Measurements from ENCODE around the gene LRP4. TPM values are rescaled to one million over a fixed set of nuclear protein-coding genes. Genes with fewer than 3 reads are reported as not detected.

Gene LRP4
- total RNA-seq, 1 experiment from 2014 or later, result 1.3 TPM

DNA sequence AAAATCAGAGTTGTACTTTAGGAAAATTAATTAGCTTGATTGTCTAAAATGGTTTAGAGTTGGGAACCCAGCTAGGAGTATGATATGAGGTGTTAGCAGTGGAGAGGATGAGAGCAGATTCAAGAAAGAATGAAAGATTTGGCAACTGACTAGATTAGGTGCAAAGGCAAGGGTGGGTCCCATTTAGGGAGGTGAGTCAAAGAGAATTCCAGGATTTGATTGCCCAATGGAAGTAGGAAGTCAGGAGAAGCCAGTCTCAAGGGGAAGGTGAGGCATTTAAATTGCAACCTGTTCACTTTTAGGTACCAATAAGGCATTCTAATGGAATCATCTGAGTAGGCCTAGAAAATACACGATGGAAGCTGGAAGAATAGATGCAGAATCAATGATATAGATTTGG lies 68.7 kb downstream of the LRP4 start:
- no peak for DNase-seq (ENCODE audit: low spot score)

DNA sequence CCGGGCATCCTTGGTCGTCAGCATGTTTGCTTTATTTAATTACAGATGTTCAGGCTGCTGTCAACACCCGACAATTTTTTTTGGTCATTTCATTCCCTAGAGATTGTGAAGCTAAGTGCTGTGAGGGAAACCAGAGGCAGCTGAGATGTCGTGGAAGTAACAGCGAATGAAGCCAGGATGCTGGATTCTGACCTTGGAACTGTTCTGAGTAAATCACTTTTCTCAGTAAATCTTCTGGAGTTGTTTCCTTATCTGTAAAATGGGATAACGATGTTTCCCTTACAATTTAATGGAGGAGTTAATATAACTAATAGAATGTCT lies 71.9 kb downstream of the LRP4 start:
- DNase-seq (ENCODE audit: low spot score), result no peak

DNA sequence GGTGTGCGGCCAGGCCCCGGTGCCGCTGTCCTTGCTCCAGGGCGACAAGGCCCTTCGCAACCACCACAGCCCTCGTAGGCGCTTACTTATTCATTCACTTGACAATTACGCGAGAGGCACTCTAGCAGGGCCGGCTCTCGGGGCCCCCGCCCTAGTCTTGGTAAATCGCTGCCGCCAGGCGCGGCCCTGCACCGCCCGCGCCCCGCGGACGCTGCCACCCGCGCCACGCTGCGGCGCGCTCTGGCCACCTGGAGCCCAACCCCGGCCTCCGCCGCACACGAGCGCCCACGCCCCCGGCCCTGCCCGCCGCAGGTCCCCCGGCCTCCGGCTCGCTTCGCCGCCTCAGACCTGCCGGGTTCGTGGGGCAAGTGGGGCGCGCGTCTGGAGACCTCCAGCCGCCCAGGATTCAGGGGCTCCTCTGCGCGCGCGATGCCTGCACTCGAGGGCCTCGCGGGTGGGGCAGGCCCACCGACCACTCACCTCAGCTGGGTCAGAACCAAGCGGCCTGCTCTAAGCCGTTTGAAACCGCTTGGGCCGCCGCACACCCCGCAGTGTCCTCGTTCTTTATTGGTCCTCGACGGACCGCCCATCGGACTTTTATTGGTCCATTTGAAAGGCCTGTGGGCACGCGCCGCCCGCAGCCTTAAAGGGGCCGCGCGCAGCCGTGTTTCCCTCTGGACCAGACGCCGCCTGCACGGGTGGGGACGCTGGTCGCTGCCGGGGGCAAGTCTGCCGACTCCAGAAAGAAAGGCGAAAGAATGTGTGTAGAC lies 72.4 kb downstream of the LRP4 start, which contains the start of gene CKAP5:
Gene CKAP5 (minus strand): TSS at position 541 of the 770 bp plus-strand sequence. CDS start 25,049 bp downstream, outside the sequence.
- DNase-seq (ENCODE audit: low spot score), result peak; percentile 89

- no peak for DNase-seq (ENCODE audit: low spot score)
Observed at GRCh38 chr11:46845440-46845739, 73.0 kb downstream of the LRP4 start.

DNA sequence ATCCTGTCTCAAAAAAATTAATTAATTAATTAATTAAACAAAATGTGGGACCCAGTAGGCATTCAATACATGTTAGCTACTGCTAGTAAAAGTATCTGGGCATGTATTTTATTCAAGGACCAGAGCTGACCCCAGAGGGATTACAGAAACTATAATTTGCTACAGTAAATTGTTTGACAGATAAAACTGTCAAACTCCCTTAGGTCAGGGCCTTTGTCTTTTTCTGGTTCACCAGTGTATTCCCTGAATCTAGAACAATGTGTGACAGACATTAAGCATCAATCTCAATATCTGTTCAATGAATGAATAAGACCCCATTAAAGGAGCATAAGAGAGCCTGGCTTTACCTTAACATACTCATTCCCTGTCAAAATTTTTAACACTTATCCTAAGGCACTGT lies 78.2 kb downstream of the LRP4 start:
- DNase-seq (ENCODE audit: low spot score), result no peak

- no peak for DNase-seq (ENCODE audit: low spot score)
Observed at GRCh38 chr11:46838501-46838900, 79.8 kb downstream of the LRP4 start.

- DNase-seq (ENCODE audit: low spot score), result no peak
Observed at GRCh38 chr11:46837860-46838259, 80.5 kb downstream of the LRP4 start.

GRCh38 chr11:46836870-46837269 lies 81.5 kb downstream of the LRP4 start:
- DNase-seq (ENCODE audit: low spot score), result no peak

GRCh38 chr11:46836431-46836830 lies 81.9 kb downstream of the LRP4 start:
- no peak for DNase-seq (ENCODE audit: low spot score)

- DNase-seq (ENCODE audit: low spot score), result no peak
Observed at GRCh38 chr11:46835897-46836296, 82.5 kb downstream of the LRP4 start.

GRCh38 chr11:46834821-46835220 lies 83.5 kb downstream of the LRP4 start:
- no peak for DNase-seq (ENCODE audit: low spot score)

DNA sequence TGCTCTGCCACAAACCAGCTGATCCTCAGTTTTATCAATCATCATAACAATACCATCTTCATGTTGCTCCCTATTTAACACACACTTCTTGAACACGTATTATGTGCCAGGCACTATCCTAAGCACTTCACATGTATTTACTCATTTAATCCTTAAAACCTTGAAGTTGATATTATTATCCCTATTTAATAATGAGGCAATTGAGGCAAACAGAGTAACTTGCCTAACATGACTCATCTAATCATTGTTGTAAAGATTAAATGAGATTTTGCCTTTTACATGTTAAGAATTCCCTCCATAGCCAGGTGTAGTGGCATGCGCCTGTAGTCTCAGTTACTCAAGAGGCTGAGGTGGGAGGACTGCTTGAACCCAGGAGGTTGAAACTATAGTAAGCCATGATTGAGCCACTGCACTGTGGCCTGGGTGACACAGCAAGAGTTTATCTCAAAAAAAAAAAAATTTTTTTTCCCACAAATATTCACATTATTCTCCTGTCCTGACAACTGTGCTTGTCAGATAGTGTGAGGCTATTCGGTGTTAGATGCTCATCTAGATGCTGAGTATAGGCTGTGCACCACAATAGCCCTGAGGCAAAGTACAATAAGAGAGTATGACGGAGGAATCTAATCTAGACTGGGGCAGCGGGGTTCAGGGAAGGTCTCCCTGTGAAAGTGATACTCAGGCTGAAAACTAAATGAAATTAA lies 85.7 kb downstream of the LRP4 start:
- DNase-seq (ENCODE audit: low spot score), result no peak

DNA sequence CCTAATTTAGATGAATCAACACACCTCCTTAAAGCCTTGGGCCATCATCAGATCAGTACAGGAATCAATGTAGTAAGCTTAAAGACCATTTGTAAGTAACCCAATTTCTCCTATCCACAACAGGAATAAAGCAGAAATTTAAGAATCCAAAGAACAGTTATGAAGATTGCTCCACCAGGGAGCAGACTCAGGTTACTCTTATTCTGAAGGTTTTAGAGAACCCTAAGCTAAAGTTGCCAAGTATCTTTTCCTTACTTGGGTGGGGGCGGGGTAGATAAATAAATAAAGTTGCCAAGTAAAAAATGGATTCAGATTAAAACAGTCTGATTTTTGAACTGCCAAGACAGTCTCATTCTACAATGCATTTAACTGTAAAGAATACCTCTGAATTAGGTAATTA lies 90.4 kb downstream of the LRP4 start:
- DNase-seq (ENCODE audit: low spot score), result no peak

DNA sequence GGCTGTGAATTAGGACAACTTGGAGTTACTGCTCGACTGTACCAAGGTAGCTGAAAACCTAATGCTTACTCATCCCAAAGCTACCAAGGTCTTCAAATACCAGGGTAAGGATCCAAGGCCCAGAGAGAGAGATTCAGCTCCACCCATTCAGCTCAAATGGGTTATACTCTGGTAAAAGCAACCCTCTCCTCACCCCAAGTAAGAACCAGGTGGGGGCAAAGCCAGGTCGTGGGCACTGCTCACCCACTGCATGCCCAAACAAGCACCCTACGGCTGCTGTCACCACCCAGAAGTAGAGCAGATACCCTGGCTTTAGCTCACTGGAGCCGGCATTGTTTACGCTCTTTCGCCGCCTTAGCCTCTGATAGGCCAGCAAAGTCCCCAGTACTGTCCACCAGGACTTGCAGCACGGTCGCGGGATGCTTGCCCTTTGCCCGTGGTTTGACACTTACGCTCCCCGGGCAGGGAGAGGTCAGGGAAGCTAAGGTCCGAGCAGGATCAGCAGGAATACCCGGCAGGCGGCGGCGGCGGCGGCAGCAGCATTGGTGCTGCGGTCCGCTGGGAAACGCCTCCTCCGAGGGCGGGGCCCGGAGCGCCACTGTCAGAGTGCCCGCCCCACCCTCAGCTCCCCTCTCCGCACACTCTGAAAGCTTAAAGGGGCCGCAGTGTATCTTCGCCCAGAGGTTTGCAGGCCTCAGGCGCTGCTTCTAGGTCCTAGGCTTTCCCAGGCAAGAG lies 91.9 kb downstream of the LRP4 start:
- peak; percentile 70 for DNase-seq (ENCODE audit: low spot score)

- DNase-seq (ENCODE audit: low spot score), result peak; percentile 34
Observed at GRCh38 chr11:46808799-46809431, 109.4 kb downstream of the LRP4 start.

Other genes starting within 250 kb of the LRP4 start
- 44.0 and 47.6 TPM in 2 replicates for gene ARHGAP1, start 217.9 kb downstream of the LRP4 start, total RNA-seq (2014; rRNA removed; shearing (Covaris generic))
- 7.9 and 14.2 TPM in 2 replicates for gene ZNF408, start 217.5 kb downstream of the LRP4 start, total RNA-seq (2014; rRNA removed; shearing (Covaris generic))
- gene F2, start 199.3 kb downstream of the LRP4 start, total RNA-seq (2014; rRNA removed; shearing (Covaris generic)), result not detected in 2 replicates
- 121 and 155 TPM in 2 replicates for gene CKAP5, start 72.3 kb downstream of the LRP4 start, total RNA-seq (2014; rRNA removed; shearing (Covaris generic))
- 51.0 and 60.4 TPM in 2 replicates for gene CSTPP1, start 18.2 kb upstream of the LRP4 start, total RNA-seq (2014; rRNA removed; shearing (Covaris generic))